K562 (cell line): ENCODE measurements around the gene LCTL. TPM values are rescaled to one million over a fixed set of nuclear protein-coding genes. Genes with fewer than 3 reads are reported as not detected.

Source experiments
- ARID3A ChIP-seq: IDR thresholded peaks from 2 replicates; pipeline ENCODE4 v1.6.1; 2012; ENCODE audit warnings: low read depth, low read length, improper control_type of control experiment, borderline replicate concordance
- E2F4 ChIP-seq: sonication (generic); formaldehyde crosslinking; IDR thresholded peaks from 2 replicates; pipeline ENCODE4 v1.8.0; 2022; ENCODE audit warnings: mild to moderate bottlenecking, low read depth, missing genetic modification reagents
- ESRRB ChIP-seq: fragments of 250-450 bp; sonication (Bioruptor Pico); IDR thresholded peaks from 2 replicates; pipeline ENCODE4 v1.5.0; 2020; ENCODE audit warnings: mild to moderate bottlenecking, moderate library complexity, borderline replicate concordance
- HNRNPUL1 ChIP-seq: fragments of 200-400 bp; formaldehyde crosslinking; IDR thresholded peaks from 2 replicates; pipeline ENCODE4 v1.6.1; 2017; ENCODE audit warnings: low read length
- REST ChIP-seq, 2 experiments: fragments of 450-650 bp; formaldehyde crosslinking in 1 of 2; IDR thresholded peaks; 2 replicates each; pipeline versions ENCODE4 v1.4.0 to v1.6.1; 2014 to 2020; ENCODE audit warnings: mild to moderate bottlenecking in 2 of 2, borderline replicate concordance in 1 of 2, low read depth in 1 of 2
- ZNF75A ChIP-seq: fragments of 450-650 bp; formaldehyde crosslinking; IDR thresholded peaks from 2 replicates; pipeline ENCODE4 v1.4.0; 2020; ENCODE audit warnings: mild to moderate bottlenecking
- polyA plus RNA-seq, 8 experiments: library from polyadenylated mRNA; depleted of rRNA in 4 of 8; stranded (reverse) in 5 of 8; unstranded in 3 of 8; fragments of >200 nt; fragmentation: Nextera tagmentation in 2 of 8; fragmentation: Illumina TruSeq in 1 of 8; extraction: Ambion mirVana in 2 of 8; extraction: Trizol in 1 of 8; gene quantifications; 2 replicates each; pipeline versions ENCODE4 v1.2.1 to v1.2.3, GENCODE V29; 2011 to 2014; ENCODE audit warnings: inconsistent platforms in 1 of 8, missing spikeins in 1 of 8
- total RNA-seq, 7 experiments: library from RNA; depleted of rRNA in 6 of 7; stranded (reverse); fragments of >200 nt in 6 of 7; fragmentation: Illumina TruSeq in 2 of 7; extraction: Trizol in 2 of 7; gene quantifications; 2 replicates each; pipeline versions ENCODE4 v1.2.1 to v1.2.3, GENCODE V29; 2011 to 2021; ENCODE audit warnings: low replicate concordance in 1 of 7

LCTL gene
- total and polyA plus RNA-seq, 9 of the 15 experiments (the other 6 are each of a cell fraction or from before 2014, with no cell fraction given), result 0.08 to 0.31 (median 0.17) TPM; not detected in 6

GRCh38 chr15:66504563-66505429, 61.0 kb downstream of the LCTL start, which contains the start of the genes RPL4 and ZWILCH (continued):
- TF ChIP-seq REST (IDR thresholded peaks at IDR 0.05; ENCODE audit: borderline replicate concordance), result no peak
- TF ChIP-seq REST (CRISPR knock-in tag; IDR thresholded peaks at IDR 0.05; ENCODE audit: low read depth), result 0 out of 2 replicates have a peak, but pooled peaks have one; percentile 30
- no peak for TF ChIP-seq E2F4
- TF ChIP-seq ARID3A, result no peak
- TF ChIP-seq ZNF75A (CRISPR knock-in tag), result no peak
- no peak for TF ChIP-seq ESRRB (CRISPR knock-in tag)
- no peak for TF ChIP-seq HNRNPUL1
